ENCODE data around the gene TRAF3.

DNA sequence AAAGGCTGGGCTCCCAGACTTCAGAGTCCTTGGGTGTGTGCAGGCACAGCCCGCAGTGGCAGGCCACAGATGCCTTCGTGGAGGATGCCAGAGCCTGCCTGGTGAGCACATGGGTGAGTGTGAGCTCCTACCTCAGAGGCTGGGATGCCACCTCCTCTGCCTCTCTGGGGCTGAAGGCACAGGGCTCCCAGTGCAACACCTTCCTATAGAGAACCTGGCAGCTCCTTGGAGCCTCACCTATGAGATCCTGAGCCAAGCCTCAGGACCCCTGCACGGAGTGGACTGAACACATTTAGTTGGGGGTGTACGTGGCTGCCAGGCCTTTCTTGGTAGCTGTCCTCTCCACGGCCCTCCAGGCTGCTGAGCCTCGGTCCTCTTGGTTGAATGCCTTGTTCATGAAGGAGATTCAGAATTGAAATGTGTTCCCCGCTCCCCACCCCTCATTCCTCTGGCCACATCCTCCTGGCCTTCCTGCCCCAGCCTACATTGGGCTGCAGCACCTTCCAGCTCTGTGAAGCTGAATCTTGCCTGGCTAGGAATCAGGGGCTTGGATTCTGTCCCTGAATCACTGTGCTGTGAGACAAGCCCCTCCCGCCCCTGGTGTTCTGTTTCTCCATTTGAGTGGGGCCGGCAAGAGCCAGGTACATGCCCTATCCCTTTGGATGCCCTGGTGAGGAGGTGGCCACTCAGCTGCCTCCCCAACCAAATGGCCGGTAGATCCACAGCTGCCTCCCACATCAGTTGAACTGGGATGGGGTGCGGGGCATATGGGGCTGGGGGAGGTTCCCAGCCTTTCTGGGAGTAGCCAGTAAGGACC, 38.7 kb upstream of the TRAF3 start:
- TF ChIP-seq SIN3A (IDR thresholded peaks at IDR 0.05; ENCODE audit: borderline replicate concordance, insufficient read depth, low read length) (no peak), POLR2AphosphoS5 (IDR thresholded peaks at IDR 0.05; ENCODE audit: low read depth, low read length) (no peak), TAF1 (IDR thresholded peaks at IDR 0.05; ENCODE audit: borderline replicate concordance, insufficient read depth, low read length) (no peak), FOXP2 (optimal IDR thresholded peaks at IDR 0.05; ENCODE audit: borderline replicate concordance, extremely low read depth, extremely low read length, insufficient read depth) (no peak)
- TF ChIP-seq, protein P1, sequence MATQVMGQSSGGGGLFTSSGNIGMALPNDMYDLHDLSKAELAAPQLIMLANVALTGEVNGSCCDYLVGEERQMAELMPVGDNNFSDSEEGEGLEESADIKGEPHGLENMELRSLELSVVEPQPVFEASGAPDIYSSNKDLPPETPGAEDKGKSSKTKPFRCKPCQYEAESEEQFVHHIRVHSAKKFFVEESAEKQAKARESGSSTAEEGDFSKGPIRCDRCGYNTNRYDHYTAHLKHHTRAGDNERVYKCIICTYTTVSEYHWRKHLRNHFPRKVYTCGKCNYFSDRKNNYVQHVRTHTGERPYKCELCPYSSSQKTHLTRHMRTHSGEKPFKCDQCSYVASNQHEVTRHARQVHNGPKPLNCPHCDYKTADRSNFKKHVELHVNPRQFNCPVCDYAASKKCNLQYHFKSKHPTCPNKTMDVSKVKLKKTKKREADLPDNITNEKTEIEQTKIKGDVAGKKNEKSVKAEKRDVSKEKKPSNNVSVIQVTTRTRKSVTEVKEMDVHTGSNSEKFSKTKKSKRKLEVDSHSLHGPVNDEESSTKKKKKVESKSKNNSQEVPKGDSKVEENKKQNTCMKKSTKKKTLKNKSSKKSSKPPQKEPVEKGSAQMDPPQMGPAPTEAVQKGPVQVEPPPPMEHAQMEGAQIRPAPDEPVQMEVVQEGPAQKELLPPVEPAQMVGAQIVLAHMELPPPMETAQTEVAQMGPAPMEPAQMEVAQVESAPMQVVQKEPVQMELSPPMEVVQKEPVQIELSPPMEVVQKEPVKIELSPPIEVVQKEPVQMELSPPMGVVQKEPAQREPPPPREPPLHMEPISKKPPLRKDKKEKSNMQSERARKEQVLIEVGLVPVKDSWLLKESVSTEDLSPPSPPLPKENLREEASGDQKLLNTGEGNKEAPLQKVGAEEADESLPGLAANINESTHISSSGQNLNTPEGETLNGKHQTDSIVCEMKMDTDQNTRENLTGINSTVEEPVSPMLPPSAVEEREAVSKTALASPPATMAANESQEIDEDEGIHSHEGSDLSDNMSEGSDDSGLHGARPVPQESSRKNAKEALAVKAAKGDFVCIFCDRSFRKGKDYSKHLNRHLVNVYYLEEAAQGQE (IDR thresholded peaks at IDR 0.05; ENCODE audit: insufficient read depth in 1 of 2, low read depth in 2 of 2, low read length in 2 of 2) = no peak
